GM19023 (cell line): ENCODE measurements around the gene PRDM16.

ENCODE experiments used
- ATAC-seq: cut with Tn5 transposase; IDR thresholded peaks from one replicate; pipeline ENCODE4 v1.9.1; 2021; ENCODE audit warnings: mild to moderate bottlenecking, moderate library complexity; ENCODE audit not compliant: unreplicated experiment

Gene PRDM16

GRCh38 chr1:3032371-3033039 lies 36.5 kb upstream of the PRDM16 start:
- no peak for ATAC-seq

GRCh38 chr1:3033040-3033789 lies 35.8 kb upstream of the PRDM16 start:
- no peak for ATAC-seq

DNA sequence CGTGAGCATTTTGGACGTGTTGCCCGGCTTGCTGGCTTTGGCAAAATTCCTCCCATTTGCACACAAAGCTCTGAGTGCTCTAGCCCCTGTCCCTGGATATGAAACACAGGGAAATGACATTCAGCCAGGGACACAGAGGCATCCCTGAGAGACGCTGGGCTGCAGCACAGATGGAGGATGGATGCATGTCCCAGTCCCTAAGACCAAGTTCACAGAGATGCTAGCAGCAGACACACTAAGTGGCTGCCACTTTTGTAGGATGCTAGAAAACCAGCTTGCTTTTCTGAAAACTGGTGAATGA lies 35.3 kb upstream of the PRDM16 start:
- ATAC-seq = no peak

DNA sequence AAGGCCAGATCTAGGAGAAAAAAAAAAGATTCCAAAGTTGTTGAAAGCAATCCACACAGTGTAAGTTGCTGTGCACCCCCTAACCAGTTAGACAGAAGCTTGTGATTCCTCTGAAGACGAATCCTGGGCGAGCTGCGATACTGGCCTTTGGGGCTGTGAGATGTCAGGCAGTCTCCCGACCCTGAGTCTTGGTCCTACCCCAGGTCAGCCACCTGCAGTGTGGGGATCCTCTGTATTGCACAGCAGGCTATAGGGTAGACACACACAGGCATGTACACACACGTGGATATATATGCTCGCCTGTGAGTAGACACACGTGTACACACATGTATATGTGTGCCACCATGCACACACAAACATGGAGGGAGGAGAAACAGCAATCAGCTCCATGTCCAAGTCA lies 34.8 kb upstream of the PRDM16 start:
- ATAC-seq = no peak

GRCh38 chr1:3034728-3035562 lies 34.1 kb upstream of the PRDM16 start:
- no peak for ATAC-seq

GRCh38 chr1:3035563-3036446 lies 33.2 kb upstream of the PRDM16 start:
- ATAC-seq = no peak

DNA sequence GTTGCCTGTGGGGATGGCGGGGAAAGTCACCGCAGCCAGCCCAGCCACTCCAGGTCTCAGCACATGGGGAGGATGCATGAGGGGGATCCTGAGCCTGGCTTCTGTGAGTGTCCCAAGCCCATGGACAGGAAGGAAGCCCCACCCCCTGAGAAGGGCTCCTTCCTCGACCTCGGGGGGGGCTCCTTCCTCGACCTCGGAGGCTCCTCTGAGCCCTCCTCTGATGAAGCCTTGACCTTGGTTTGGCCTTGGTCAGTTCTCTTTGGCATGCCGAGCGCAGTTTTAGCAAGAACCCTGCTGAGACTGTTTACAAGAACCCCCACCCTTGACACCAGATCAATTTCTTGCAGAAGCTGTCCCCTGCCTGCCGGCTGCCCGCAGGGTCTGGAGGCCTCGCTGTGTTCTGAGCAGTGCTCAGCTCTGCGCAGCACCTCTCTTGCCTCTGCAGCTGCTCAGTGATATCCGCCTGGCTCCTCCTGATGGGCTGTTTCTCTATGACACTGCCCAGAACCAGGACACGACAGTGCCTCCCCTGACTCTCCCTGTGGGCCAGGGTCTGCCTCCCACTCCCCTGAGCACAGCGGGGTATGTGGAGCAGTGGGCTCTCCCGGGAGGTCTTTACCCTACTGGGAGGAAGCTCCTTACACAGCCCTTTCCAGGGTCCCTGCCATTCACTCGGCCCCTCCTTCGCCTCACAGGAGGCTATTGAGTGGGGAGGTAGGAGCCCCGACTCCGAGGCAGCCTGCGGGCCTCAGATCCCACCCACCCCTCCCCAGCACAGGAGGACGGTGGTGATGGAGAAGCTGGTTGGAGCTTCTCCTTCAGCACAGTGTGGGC lies 32.3 kb upstream of the PRDM16 start:
- no peak for ATAC-seq

- no peak for ATAC-seq
Measured at GRCh38 chr1:3037281-3038040, 31.5 kb upstream of the PRDM16 start.

GRCh38 chr1:3038113-3038551 lies 30.9 kb upstream of the PRDM16 start:
- no peak for ATAC-seq

- no peak for ATAC-seq
Measured at GRCh38 chr1:3038571-3039181, 30.3 kb upstream of the PRDM16 start.

GRCh38 chr1:3040004-3040403 lies 29.0 kb upstream of the PRDM16 start:
- no peak for ATAC-seq

GRCh38 chr1:3042481-3042880 lies 26.5 kb upstream of the PRDM16 start:
- ATAC-seq = no peak

DNA sequence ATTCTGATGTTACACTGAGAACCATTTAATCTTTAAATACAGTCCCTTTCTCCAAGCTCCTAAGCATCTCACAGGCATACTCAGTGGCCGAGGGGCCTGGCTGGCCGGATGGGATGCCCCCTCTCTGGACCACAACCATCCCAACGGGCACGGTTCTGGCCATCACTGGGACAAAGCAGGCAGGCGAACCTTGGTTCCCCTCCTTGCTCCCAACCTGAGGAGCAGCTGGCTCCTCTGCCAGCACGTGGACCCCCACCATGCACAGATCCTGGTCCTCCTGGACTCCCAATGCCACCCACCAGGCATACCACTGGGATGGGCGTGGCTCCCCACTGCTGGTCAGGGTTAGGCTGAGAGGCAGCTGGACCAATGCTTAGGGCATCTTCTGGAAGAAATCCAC lies 19.8 kb upstream of the PRDM16 start:
- no peak for ATAC-seq

GRCh38 chr1:3049905-3050304 lies 19.1 kb upstream of the PRDM16 start:
- ATAC-seq = no peak

DNA sequence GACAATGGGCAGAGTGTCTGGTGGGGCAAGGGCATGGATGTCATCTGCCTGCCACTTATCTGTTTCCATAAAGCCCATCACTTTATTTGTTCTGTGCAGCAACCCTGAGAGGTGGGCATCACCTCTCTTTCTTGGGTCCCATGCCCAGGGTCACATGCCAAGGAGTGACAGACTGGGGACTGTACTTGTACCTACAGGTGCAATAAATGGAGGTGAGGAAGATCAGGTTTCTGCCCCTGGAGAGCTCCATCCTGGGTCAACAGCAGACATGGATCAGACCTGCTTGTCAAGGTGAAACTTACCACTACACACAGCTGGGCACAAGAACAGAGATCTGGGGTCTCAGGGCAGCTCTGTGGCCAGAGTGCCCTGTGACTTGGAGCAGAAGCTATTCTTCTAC lies 18.4 kb upstream of the PRDM16 start:
- ATAC-seq = no peak

GRCh38 chr1:3051270-3052268 lies 17.4 kb upstream of the PRDM16 start:
- ATAC-seq = no peak

- no peak for ATAC-seq
Measured at GRCh38 chr1:3052501-3052900, 16.5 kb upstream of the PRDM16 start.
